AML-193 (cell line): ENCODE results near the gene PKN3.
A peak's percentile ranks its signal among the peaks of the same experiment; 100 is the strongest.

ENCODE experiments used
- DNase-seq, 2 experiments: peaks; one replicate each; lab custom pipeline; 2025; lab: John Stamatoyannopoulos, UW

Gene PKN3

DNA sequence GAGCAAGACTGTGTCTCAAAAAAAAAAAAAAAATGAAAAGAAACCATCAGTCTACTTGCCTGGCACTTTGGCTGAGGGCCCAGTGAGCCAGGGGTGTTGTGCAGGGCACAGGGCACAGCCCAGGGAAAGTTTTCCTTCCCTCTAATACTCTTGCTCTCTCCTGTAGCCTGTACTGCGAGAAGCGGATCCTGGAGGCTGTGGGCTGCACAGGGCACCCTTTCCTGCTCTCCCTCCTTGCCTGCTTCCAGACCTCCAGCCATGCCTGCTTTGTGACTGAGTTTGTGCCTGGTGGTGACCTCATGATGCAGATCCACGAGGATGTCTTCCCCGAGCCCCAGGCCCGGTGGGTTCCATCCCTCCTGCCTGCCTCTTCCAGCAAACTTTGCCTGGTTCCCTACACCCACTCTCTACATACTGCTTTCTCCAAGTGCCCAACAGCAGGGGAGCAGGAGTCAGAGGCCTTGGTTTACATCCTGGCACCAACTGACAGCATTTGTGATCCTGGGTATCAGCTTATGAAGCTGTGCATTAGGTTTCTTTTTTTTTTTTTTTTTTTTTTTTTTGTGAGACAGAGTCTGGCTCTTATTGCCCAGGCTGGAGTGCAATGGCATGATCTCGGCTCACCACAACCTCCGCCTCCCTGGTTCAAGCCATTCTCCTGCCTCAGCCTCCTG is 14.4 kb downstream of the PKN3 start:
- no peak for DNase-seq

DNA sequence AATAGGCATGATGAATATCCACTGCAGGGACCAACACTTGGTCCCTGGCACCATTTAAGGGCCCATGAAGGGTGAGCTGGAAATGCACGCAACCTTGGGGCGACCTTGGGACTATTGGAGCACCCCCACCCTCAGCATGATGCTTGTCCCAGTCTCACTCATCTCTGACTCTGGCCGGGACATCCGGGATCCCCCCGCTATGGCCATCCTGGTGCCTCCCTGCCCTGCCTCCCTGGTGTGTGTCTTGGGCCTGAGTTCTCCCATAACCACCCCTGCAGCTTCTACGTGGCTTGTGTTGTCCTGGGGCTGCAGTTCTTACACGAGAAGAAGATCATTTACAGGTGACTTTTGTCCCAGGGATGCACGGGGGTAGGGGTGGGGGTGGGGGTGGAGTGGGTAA is 15.7 kb downstream of the PKN3 start:
- DNase-seq, result no peak

DNA sequence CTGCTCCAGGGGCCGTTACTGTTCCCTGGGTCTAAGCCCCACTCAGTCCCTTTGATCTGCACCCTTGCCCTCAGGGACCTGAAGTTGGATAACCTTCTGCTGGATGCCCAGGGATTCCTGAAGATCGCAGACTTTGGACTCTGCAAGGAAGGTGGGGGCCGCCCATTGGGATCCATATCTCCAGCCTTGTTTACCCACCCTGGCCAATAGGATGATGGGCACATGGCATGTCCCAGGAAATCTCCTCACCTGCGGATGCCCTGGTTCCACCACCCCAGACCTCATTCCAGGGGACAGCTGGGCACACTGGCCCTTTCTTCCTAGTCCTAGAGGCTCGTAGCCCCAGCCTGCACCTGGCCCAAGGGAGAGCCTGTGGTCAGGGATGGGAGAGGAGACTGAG is 16.2 kb downstream of the PKN3 start:
- no peak for DNase-seq

DNA sequence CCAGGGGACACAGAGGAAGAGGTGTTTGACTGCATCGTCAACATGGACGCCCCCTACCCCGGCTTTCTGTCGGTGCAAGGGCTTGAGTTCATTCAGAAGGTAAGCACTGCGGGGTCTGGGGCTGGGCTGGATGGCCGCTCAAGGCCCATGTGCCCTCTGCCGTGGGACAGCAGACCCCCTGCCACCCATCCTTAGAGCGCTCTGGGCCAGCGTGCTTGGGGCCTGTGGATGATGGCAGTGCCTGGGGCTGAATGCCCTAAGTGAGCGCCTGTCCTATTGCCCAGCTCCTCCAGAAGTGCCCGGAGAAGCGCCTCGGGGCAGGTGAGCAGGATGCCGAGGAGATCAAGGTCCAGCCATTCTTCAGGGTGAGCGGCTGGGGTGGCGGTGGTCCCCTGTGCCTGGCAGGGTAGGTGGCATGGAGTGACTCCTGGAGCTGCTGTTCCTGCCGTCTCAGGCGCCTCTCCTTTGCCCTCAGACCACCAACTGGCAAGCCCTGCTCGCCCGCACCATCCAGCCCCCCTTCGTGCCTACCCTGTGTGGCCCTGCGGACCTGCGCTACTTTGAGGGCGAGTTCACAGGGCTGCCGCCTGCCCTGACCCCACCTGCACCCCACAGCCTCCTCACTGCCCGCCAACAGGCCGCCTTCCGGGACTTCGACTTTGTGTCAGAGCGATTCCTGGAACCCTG is 17.8 kb downstream of the PKN3 start:
- no peak for DNase-seq

DNA sequence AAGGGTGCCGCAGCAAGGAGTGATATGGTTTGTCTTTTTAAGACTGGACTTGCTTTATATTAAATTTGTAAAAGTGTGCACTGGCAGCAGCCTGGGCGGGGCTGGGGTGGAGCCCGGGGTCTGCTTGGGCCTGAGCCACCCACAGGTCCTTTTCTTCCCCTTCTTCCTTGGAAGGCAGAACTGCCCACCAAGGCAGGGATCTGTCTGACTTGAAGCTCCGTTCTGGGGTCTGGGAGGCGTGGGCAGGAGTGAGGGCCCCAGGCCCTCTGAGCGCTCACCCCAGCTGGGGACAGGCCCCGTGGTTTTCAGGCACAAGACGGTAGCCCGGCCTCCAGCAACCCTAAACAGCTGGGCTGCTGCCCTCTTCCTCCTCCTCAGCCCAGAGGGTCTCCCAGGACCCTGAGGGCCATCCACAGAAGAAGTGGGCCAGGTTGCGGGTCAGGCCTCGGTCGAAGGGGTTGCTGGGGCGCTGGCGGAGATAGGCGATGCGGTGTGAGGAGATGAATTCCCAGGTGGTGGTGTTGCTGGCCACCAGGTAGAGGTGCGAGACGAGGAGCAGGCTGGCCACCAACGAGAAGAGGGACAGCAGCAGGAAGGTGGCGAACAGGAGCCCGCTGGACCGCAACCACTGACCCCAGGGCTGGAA is 18.7 kb downstream of the PKN3 start:
- DNase-seq, result no peak

DNA sequence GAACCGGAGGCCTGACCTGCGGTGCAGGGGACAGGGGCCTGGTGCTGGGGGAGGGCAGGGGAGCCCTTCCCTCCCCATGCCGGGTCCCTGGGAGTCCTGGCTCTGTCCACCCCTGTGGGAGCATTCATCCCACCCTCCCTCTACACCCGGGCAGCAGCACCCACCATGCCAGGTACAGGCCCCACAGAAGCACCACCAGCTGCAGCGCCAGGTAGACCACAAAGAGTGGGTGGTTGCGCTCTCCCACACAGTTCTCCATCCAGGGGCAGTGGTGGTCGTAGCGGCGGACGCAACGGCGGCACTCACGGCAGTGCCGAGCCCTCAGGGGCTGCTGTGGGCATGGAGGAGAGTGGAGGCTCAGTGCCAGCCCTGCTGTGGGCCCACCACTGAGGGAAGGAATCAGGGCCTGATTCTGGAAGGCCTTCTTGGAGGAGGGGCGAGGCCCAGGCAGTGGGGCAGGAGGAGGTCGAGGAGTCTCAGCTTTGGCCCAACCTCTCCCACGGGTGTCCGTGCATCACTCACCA is 19.2 kb downstream of the PKN3 start:
- no peak for DNase-seq

DNA sequence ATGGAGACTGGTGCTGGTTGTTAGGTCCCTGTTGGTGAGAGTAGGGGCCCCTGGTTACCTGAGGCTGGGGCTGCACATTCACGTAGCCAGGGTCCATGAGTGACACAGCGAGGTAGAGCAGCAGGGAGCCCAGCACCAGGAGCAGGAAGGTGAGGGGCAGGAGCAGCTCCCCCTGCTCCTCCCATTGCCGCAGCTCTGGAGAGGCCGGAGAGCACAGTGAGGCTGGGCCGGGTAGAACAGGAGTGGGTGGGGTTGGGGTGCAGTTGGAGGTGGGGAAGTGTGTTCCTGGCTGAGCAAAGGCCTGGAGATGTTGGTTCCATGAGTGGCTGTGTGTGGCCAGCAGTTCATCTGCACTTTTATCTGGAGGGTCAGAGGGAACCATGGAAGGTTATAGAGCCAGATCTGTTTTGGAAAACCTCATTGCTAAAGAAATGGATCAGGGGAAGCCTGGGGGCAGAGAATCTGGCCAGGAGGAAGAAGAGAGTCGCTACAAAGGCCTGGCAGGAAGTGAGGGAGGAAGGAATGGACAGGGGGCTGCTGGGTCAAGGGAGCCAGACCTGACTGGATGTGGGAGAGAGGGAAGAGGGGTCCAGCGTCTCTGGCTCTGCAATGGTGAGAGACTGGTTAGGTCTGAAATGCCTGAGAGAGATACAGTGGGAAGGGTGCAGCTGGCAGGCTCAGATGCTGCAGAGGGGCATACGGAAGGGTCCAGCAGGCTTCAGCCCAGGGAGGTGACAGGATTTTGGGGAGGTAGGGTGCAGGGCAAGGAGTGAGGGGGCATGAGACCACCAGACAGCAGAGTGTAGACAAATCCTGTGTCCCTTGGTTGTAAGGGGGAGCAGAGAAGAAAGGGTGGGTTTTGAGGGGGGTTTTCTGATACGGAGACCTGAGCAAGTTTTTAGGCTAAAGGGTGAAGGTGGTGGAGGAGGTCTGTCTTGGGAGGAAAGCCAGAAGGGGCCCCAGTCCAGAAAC is 20.4 kb downstream of the PKN3 start:
- no peak for DNase-seq

DNA sequence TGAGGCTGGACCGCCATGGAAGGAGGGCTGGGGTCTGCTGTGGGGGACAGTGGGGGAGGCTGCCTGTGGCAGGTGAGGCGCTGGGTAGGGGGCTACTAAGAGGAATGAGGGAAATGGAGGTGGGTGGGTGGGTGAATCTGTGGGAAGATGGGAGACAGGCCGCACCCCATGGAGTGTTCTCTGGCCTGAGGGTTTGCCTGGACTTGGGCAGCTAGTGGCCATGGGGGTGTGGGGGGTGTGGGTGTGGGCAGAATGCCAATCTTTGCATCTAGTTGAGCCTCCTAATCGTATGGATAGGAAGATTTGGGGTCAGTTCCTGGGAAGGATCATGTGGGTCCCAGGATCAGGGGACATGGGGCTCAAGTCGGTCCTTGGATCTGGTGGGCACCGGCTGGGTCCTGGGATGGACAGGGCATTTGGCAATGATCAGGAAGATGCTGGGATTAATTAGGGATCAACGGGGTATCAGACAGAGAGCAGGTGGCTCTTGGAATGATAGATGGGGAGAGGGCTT is 21.1 kb downstream of the PKN3 start:
- DNase-seq, result no peak

DNA sequence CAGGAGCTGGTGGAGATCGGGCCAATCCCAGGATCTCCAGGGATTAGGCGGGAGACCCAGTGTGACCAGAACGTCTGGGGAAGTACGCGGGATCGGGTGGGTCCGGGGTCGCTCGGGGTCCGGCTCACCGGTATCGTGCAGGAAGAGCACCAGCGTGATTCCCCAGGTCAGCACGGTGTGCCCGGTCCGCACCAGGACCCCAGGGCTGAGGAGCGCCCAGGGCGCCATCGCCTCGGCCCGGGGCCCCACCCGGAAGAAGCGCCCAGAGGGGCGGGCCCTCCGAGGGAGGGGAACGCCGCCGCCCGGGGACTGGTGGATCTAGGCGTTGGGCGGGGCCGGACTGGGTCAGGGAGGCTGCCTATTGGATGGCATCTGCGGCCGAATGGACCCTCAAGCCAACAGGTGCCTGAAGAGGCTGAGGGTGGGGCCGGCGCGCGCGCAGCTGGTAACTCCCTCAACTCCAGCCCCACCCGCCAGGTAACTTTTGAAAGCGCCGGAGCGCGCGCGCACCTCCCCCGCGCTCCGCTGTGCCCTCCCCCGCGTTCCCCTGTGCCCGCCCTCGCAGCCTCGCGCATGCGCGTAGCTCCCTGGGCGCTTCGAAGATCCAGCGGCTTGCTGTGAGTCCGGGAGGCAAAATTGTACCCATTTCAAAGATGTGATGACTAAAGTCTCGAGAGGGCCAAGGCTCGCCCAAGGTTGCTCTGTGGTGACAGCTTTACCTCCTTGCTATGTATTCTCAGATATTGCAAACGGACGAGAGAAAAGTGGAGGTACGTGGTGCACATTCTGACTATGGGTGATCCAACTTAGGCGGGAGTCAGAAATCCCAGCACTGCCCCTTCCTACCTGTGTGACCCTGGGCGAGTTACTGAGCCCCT is 21.8 kb downstream of the PKN3 start, which contains the start of gene ZDHHC12:
Gene ZDHHC12 (minus strand): TSS at position 262 of the 878 bp plus-strand sequence. CDS start 34 bp downstream, at position 228.
- DNase-seq, result peak; percentile 97 to 98

DNA sequence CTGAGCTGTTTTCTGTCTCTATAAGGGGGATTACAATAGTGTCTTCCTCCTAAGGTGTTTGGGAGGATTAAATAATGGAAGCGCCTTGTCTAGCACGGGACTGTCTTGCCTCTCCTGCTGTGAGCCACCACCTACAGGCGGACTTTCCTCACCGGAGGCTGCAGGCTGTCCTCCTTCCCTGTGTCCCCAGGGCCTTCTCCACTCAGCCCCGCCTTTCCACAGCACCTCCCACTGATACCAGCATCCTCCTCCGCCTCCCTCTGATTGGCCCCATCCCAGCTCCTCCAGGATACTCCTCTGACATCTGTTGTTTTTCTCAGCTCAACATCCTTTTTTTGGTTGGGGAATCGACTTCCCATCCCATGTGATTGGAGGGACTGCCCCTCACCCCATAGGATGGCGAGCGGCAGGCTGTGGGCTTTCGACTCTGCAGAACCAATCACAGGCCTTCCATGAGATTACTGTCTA is 22.5 kb downstream of the PKN3 start:
- peak; percentile 25 to 63 for DNase-seq

DNA sequence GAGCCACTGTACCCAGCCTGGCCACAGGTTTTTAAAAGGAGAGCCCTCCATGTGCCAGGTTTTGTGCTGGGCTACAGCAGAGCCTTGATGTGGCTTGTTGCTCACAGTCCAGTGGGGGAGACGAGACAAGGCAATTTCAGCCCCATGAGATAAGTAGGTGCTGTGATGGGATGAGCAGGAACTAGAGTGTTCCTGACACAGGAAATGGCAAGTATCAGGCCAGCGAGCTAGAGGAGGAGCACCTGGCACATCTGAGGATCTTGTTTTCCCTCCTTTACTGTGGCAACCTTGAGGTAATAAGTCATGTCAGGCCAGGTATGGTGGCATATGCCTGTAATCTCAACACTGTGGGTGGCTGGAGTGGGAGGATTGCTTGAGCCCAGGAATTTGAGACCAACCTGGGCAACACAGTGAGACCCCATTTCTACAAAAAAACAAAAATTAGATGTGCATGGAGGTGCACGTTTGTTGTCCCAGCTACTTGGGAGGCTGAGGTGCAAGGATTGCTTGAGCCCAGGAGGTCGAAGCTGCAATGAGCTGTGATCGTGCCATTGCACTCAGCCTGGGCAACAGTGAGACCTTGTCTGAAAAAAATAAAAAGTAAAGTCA is 25.4 kb downstream of the PKN3 start:
- no peak for DNase-seq

DNA sequence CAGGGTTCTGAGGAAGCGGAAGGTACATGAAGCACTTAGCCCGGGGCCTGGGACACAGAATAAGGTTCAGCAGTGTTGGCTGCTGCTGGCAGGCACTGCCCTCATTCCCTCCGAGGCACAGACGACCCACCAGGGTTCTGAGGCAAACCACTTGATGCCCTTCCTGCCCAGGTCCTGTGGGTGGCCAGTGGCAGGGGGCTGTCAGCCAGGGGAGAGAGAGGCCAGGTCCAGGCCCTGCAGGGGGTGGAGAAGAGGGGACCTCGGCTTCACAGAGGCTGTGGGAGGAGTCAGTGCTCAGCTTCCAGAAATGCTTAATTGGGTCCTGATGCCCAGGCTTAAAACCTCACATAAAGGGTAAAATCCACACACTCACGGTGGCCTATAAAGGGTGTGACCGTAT is 26.0 kb downstream of the PKN3 start:
- no peak for DNase-seq

DNA sequence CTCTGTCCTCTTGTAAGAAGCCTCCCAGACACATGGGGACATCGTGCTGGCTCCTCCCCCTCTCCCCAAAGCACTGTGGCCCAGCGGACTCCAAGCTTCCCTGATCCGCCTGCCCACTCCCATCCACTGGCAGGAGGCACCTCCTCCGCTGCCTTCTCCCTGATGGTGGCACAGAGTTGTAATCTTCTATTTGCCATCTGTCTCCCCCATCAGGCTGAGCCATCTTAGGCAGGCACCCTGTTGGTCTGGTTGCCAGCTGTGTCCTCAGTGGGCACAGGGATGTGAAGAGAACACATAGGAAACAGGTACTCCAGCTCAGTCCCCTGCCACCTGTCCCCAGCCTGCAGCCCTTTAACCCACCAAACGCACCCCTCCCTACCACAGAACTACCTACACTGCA is 27.0 kb downstream of the PKN3 start:
- no peak for DNase-seq

DNA sequence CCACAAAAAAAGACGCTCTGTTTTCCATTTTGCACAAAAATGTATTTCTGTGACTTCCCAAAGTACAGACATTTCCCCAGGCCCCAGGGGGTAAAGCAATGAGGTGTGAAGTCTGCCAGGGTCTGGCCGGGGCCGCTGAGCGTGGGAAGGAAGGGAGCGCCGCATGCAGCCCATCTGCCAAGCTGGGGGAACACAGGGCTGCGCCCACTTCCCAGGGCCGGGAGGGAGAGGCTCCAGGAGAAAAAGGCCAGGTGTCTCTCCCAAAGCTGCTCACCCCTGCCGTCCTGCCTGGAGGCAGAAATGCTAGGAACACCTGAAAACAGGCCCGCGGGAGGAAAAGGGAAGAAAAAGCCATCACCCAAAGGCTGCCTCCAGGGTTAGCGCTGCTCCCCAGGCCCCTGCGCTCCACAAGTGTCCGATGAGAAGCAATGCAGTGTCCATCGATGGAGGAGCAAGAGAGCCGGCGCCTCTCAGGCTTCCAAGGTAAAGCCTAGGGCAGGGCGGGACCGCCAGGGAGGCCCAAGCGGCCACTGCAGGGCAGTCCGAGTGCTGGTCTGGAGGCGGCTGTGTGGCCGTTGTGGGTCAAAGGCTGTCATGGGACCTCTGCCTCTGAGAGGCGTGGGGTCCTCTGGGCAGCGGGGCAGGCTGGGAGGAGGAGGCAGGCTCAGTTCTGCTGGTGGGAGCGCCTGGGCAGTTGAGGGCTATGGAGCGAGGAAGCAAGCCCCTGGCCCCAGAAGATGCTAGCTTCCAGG is 27.6 kb downstream of the PKN3 start:
- no peak for DNase-seq

DNA sequence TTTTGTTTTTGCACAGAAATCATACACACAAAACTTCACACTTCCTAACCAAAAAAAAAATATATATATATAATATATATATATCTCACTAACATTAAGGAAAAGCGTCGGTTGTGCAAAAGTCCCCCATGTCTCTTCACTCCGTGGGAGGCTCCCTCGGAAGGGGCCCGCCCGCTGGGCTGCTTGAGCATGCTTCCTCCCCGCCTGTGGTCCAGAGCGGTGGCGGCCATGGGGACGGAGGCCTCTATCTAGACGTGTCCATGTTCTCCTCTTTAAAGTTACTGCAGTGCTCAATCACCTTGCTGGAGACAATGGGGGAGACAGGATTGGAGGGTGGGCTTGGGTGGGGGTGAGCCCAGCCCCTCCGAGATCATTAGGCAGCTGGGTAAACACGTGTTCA is 28.8 kb downstream of the PKN3 start:
- DNase-seq, result no peak

DNA sequence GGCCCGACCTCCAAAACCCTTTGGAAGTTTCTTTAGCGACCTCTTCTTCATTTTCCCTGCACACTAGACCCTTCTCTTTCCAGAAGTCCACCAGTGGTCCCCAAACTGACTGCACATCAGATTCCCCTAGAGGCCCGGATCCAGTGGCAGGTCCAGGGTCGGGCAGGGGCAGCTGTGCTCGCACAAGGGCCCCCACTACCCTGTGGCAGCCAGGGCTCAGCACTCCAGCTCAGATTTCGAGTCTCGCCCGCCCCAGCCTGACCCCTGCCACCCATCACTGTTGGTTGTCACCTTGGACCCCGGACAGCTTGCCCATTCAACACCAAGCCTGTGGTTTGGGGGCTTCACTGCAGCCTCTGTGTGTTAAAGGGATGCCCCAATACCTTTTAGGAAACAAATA is 29.4 kb downstream of the PKN3 start:
- DNase-seq, result no peak

DNA sequence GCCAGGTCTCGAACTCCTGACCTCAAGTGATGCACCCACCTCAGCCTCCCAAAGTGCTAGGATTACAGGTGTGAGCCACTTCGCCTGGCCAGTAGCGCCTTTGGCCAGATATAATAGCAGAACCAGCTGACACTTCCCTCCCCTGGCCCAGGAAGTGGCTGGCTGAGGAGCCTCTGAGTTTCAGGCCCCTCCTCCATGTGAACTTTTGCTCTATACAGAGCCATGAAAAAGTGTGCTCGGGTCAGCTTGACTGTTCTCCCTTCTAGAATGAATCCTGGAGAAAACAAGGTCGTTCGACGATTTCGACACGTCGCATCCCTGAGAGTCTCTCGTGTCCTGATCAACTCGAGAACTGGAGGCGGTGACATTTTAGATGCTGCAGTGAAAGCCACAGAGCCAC is 30.3 kb downstream of the PKN3 start:
- DNase-seq, result no peak

DNA sequence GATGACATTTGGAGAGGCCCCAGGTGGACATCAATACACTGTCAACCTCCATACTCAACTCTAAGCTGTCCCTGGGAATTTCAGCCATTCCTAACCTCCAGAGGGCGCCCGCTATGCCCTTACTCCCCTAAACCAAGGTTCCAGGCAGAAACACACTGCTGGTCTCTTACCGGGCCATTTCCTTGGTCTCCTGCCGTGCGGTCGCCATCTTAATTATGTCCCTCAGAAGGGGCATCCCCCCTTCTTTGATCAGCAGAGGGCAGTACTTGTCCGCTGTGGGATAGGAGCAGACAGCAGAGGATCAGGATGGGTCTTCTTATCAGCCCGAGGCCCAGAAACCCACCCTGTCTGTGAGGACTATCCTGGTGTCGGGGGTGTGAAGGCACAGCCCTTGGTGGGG is 31.0 kb downstream of the PKN3 start:
- peak in 1 of 2 experiments; percentile 23 for DNase-seq

DNA sequence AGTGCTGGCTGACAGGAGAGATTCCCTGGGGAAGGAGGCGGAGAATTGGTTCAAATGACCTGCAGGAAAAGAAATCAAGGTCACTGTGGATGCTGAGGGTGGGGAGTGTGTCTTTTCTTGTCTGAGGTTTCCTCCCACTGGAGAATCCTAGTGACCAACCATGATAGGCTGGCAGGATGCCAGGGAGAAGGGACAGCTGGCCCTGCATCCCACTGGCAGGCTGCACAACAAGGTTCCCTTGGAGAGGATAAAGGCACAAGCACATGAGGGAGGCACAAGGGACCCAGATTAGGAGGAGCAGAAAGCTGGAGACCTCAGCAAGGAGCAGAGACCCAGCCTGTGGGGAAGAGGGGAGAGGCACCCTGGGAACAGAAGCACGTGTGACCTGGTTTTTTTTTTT is 33.1 kb downstream of the PKN3 start:
- no peak for DNase-seq
